CD4-positive, alpha-beta memory T cell (primary cell): ENCODE measurements around the gene CDK5R2. TPM values are rescaled to one million over a fixed set of nuclear protein-coding genes. Genes with fewer than 3 reads are reported as not detected.

Experiments used
- CTCF ChIA-PET: fragments of 350-600 bp; sonication (Branson Sonifier 250); formaldehyde crosslinking; loops from one replicate; lab custom pipeline; 2021; ENCODE audit warnings: inconsistent platforms; ENCODE audit not compliant: partially characterized antibody; lab: Charles Lee
- POLR2A ChIA-PET: fragments of 350-600 bp; sonication (Branson Sonifier 250); formaldehyde crosslinking; loops from one replicate; lab custom pipeline; 2021; ENCODE audit not compliant: partially characterized antibody; lab: Charles Lee
- DNase-seq, 5 donors: peaks; one replicate each; pipeline versions ENCODE4 v3.0.0 to v3.0.0-alpha.2; 2020 to 2022; ENCODE audit warnings: mixed read lengths in 1 of 5
- H3K27ac ChIP-seq: one replicate; pipeline ENCODE4 v1.7.0; 2013; ENCODE audit warnings: low read depth, low read length
- H3K27me3 ChIP-seq: 2 replicates; pipeline ENCODE4 v1.7.0; 2013; ENCODE audit warnings: mild to moderate bottlenecking, low read length, moderate library complexity; ENCODE audit not compliant: insufficient read depth
- H3K36me3 ChIP-seq: 2 replicates; pipeline ENCODE4 v1.7.0; 2013; ENCODE audit warnings: mild to moderate bottlenecking, low read length, moderate library complexity; ENCODE audit not compliant: insufficient read depth
- H3K4me1 ChIP-seq: 2 replicates; pipeline ENCODE4 v1.7.0; 2013; ENCODE audit warnings: mild to moderate bottlenecking, low read length, moderate library complexity; ENCODE audit not compliant: insufficient read depth
- H3K4me3 ChIP-seq, 2 donors: one replicate each; pipeline ENCODE4 v1.7.0; 2013; ENCODE audit warnings: low read length in 2 of 2, mild to moderate bottlenecking in 1 of 2
- H3K9me3 ChIP-seq, 2 donors: one replicate each; pipeline ENCODE4 v1.7.0; 2013; ENCODE audit warnings: low read length in 2 of 2, control low read depth in 1 of 2; ENCODE audit not compliant: control insufficient read depth in 1 of 2
- H3K27ac Mint-ChIP-seq, 7 donors: one replicate each; pipeline ENCODE4 v1.8.0; 2020 to 2021; ENCODE audit warnings: mixed read lengths in 7 of 7, mild to moderate bottlenecking in 6 of 7, inconsistent platforms in 3 of 7, moderate library complexity in 3 of 7
- H3K27me3 Mint-ChIP-seq, 2 donors: one replicate each; pipeline ENCODE4 v1.8.0; 2020 to 2021; ENCODE audit warnings: mixed read lengths in 2 of 2
- H3K36me3 Mint-ChIP-seq, 2 donors: one replicate each; pipeline ENCODE4 v1.8.0; 2020 to 2021; ENCODE audit warnings: mixed read lengths in 2 of 2, inconsistent platforms in 1 of 2, mild to moderate bottlenecking in 1 of 2
- H3K4me1 Mint-ChIP-seq, 4 donors: one replicate each; pipeline ENCODE4 v1.8.0; 2020 to 2021; ENCODE audit warnings: mixed read lengths in 4 of 4, mild to moderate bottlenecking in 1 of 4
- H3K4me3 Mint-ChIP-seq, 8 donors: one replicate each; pipeline ENCODE4 v1.8.0; 2020 to 2021; ENCODE audit warnings: mixed read lengths in 8 of 8, mild to moderate bottlenecking in 7 of 8, moderate library complexity in 6 of 8, inconsistent platforms in 3 of 8
- H3K9me3 Mint-ChIP-seq, 8 donors: one replicate each; pipeline ENCODE4 v1.8.0; 2020 to 2021; ENCODE audit warnings: mixed read lengths in 8 of 8, mild to moderate bottlenecking in 5 of 8, inconsistent platforms in 3 of 8, moderate library complexity in 1 of 8
- intact Hi-C: fragments of 100-400 bp; cut with micrococcal nuclease; formaldehyde crosslinking; loops from one replicate; pipeline ENCODE4 v1.15.1; 2023
- polyA plus RNA-seq, 2 donors: library from polyadenylated mRNA; unstranded; fragments of 300-500 nt; fragmentation: Illumina TruSeq; gene quantifications; one replicate each; pipeline ENCODE4 v1.2.3, GENCODE V29; 2021
- total RNA-seq, 2 experiments: library from RNA; stranded (reverse); gene quantifications; one replicate each; pipeline ENCODE4 v1.2.3, GENCODE V29; 2021

CDK5R2 gene
- not detected for total RNA-seq
- polyA plus RNA-seq, result not detected

GRCh38 chr2:218959141-218959731 lies at the start of gene CDK5R2:
CDK5R2 (plus strand) TSS chr2:218959666; CDS start chr2:218959821, 155 bp downstream.
- H3K4me1 ChIP-seq, result peaks cover 27% of the 10 kb centered on the region
- intact Hi-C loops, result no loop called here
- H3K27me3 ChIP-seq, result peaks cover 42% of the 10 kb centered on the region
- peak; percentile 41 to 61 (median 51) for DNase-seq
- ChIA-PET CTCF (no interaction called here), POLR2A (no interaction called here)
- H3K4me3 ChIP-seq, result no peak within 1 kb of the TSS
- no peak within 1 kb of the TSS for H3K27ac ChIP-seq
- peaks cover 0 to 8% (median 1%) of the 10 kb centered on the region in 8 donors for H3K9me3 Mint-ChIP-seq
- peak within 1 kb of the TSS in 7 of 8 donors; percentile 43 to 78 (median 71) for H3K4me3 Mint-ChIP-seq
- peaks cover 56 to 57% of the 10 kb centered on the region in 2 donors for H3K27me3 Mint-ChIP-seq
- H3K9me3 ChIP-seq, result no peaks in the 10 kb centered on the region
- no peak within 1 kb of the TSS for H3K27ac Mint-ChIP-seq
- peaks cover 8 to 31% (median 19%) of the 10 kb centered on the region in 4 donors for H3K4me1 Mint-ChIP-seq
- no peaks in the 10 kb centered on the region for H3K36me3 Mint-ChIP-seq
- no peaks in the 10 kb centered on the region for H3K36me3 ChIP-seq

- Histone ChIP-seq H3K4me3 (no peak overlapping the region), H3K36me3 (no peaks in the 10 kb centered on the region), H3K9me3 (no peaks in the 10 kb centered on the region), H3K4me1 (peaks cover 12% of the 10 kb centered on the region), H3K27ac (no peak overlapping the region), H3K27me3 (no peaks in the 10 kb centered on the region)
- Mint-ChIP-seq H3K27ac (no peak overlapping the region), H3K9me3 (peaks cover 0 to 5% (median 0%) of the 10 kb centered on the region in 8 donors), H3K27me3 (peaks cover 7 to 10% of the 10 kb centered on the region in 2 donors), H3K4me3 (no peak overlapping the region), H3K4me1 (peaks cover 1 to 22% (median 10%) of the 10 kb centered on the region in 4 donors), H3K36me3 (peaks cover 0 to 2% of the 10 kb centered on the region in 2 donors)
- intact Hi-C loops, result no loop called here
- ChIA-PET POLR2A (interaction anchor here (0.6 kb wide), 1 partner anchor 243 kb away, joined by 4 read pairs; no protein-coding TSS in a partner anchor), CTCF (interaction anchor here (0.8 to 4.4 kb wide), 4 partner anchors 12 to 196 kb away, joined by 3 to 36 read pairs (median 17); no protein-coding TSS in a partner anchor)
- DNase-seq, result no peak
These were observed 48.7 kb upstream of the CDK5R2 start for GRCh38 chr2:218910741-218911140.

DNA sequence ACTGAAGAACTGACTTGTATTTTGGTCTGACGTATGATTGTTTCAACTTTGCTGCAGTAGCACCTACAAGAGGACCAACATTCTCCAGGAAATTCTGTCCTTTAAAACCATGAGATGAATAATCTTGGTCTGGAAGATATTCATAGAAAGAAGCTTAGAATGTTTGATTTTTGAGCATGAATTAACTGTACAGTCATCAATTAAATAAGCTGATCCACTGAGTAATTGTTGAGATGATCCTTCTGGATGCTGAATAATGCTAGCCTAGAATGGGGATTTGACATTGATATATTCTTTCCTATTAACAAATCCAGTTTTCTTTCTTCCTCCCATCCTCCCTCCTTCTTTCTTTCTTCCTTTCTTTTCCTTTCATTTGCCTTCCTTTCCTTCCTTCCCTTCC lies 39.0 kb upstream of the CDK5R2 start:
- ChIA-PET CTCF (no interaction called here), POLR2A (no interaction called here)
- intact Hi-C loops, result no loop called here
- Histone ChIP-seq H3K4me3 (no peak overlapping the region), H3K36me3 (no peaks in the 10 kb centered on the region), H3K4me1 (no peaks in the 10 kb centered on the region), H3K9me3 (no peaks in the 10 kb centered on the region), H3K27ac (no peak overlapping the region), H3K27me3 (no peaks in the 10 kb centered on the region)
- H3K36me3 Mint-ChIP-seq, result peaks cover 0 to 11% of the 10 kb centered on the region in 2 donors
- DNase-seq, result no peak
- H3K27ac Mint-ChIP-seq, result no peak overlapping the region
- H3K4me1 Mint-ChIP-seq, result no peaks in the 10 kb centered on the region
- peaks cover 14 to 33% of the 10 kb centered on the region in 2 donors for H3K27me3 Mint-ChIP-seq
- H3K9me3 Mint-ChIP-seq, result peaks cover 0 to 17% (median 4%) of the 10 kb centered on the region in 8 donors
- no peak overlapping the region for H3K4me3 Mint-ChIP-seq

- Histone ChIP-seq H3K27ac (no peak overlapping the region), H3K36me3 (no peaks in the 10 kb centered on the region), H3K4me1 (no peaks in the 10 kb centered on the region), H3K9me3 (no peaks in the 10 kb centered on the region), H3K4me3 (no peak overlapping the region), H3K27me3 (no peaks in the 10 kb centered on the region)
- peaks cover 0 to 21% (median 4%) of the 10 kb centered on the region in 8 donors for H3K9me3 Mint-ChIP-seq
- intact Hi-C loops, result no loop called here
- no peaks in the 10 kb centered on the region for H3K4me1 Mint-ChIP-seq
- no peak for DNase-seq
- CTCF ChIA-PET, result interaction anchor here (1.4 kb wide), 1 partner anchor 27 kb away, joined by 3 read pairs; no protein-coding TSS in a partner anchor
- H3K27ac Mint-ChIP-seq, result no peak overlapping the region
- H3K27me3 Mint-ChIP-seq, result peaks cover 19 to 32% of the 10 kb centered on the region in 2 donors
- H3K4me3 Mint-ChIP-seq, result no peak overlapping the region
- POLR2A ChIA-PET, result no interaction called here
- peaks cover 0 to 11% of the 10 kb centered on the region in 2 donors for H3K36me3 Mint-ChIP-seq
These were observed 34.7 kb upstream of the CDK5R2 start for GRCh38 chr2:218924757-218925156.

DNA sequence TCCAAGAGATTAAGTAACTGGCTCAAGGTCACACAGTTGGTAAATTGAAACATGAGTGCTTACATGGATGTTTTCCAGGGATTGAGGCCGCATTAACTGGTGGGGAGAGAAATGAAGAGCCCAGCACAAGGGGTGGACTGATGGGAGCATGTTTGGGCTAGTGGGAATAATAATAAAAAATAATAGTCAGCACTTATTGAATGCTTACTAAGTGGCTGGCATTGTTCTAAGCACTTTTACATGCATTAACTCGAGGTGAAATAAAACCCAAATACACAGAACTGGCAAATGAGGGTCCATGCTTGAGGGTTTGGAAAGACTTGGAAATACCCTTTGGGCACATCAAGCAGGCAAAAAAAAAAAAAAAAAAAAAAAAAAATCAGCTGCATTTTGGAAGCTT lies 34.0 kb upstream of the CDK5R2 start:
- CTCF ChIA-PET, result no interaction called here
- Mint-ChIP-seq H3K9me3 (peaks cover 0 to 24% (median 9%) of the 10 kb centered on the region in 8 donors), H3K27me3 (peaks cover 14 to 26% of the 10 kb centered on the region in 2 donors)

DNA sequence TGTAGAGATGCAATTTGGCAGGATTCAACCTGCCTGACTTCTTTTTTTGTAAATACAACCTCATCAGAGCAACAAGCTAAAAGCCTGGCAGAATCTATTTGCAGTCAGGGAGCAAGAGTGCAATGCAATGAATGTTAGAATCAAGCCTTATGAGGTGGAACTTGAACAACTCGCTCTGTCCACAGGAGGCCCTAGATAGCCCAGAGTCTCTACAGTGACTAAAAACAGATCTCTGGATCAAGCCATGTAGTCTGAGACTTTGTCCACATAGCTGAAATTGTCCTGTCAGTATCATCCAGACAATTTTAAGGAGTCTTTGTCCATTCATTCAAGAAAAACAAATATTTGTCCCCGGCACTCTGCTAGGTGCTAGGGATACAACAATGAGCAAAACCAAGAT lies 32.0 kb upstream of the CDK5R2 start:
- no peaks in the 10 kb centered on the region for H3K36me3 ChIP-seq

More for the DNA sequence above, 34.0 kb upstream of the CDK5R2 start:
- no peaks in the 10 kb centered on the region for H3K4me1 ChIP-seq
- no peaks in the 10 kb centered on the region for H3K9me3 ChIP-seq
- Mint-ChIP-seq H3K4me3 (no peak overlapping the region), H3K27ac (no peak overlapping the region), H3K4me1 (no peaks in the 10 kb centered on the region), H3K36me3 (peaks cover 0 to 14% of the 10 kb centered on the region in 2 donors)
- no peaks in the 10 kb centered on the region for H3K27me3 ChIP-seq
- intact Hi-C loops, result no loop called here
- H3K27ac ChIP-seq, result no peak overlapping the region
- no peak for DNase-seq
- POLR2A ChIA-PET, result no interaction called here
- H3K36me3 ChIP-seq, result no peaks in the 10 kb centered on the region
- H3K4me3 ChIP-seq, result no peak overlapping the region

DNA sequence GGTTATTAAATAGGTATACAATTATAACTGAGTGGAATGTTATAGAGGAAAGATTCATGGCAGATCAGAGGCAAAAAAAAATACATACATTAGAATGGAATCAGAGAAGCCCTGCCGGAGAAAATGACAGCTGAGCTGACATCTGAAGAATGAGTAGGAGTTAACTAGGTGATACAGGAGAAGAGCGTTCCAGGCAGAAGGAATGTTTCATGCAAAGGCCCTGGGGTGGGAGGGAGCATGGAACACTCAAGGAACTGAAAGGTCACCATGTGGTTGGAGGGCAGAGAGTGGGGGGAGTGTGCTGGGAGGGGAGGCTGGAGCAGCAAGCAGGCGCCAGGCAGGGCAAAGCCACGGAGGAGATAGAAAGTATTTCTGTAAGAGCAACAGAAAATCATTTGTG lies 31.6 kb upstream of the CDK5R2 start:
- intact Hi-C loops, result no loop called here
- Mint-ChIP-seq H3K27ac (no peak overlapping the region), H3K36me3 (peaks cover 0 to 11% of the 10 kb centered on the region in 2 donors), H3K4me3 (no peak overlapping the region), H3K9me3 (peaks cover 0 to 21% (median 10%) of the 10 kb centered on the region in 8 donors), H3K4me1 (no peaks in the 10 kb centered on the region), H3K27me3 (peaks cover 12 to 20% of the 10 kb centered on the region in 2 donors)
- H3K27ac ChIP-seq, result no peak overlapping the region
- no peaks in the 10 kb centered on the region for H3K36me3 ChIP-seq
- H3K4me1 ChIP-seq, result no peaks in the 10 kb centered on the region
- H3K4me3 ChIP-seq, result no peak overlapping the region
- H3K9me3 ChIP-seq, result no peaks in the 10 kb centered on the region
- H3K27me3 ChIP-seq, result no peaks in the 10 kb centered on the region
- ChIA-PET CTCF (no interaction called here), POLR2A (no interaction called here)
- DNase-seq, result no peak

More for the DNA sequence above, 32.0 kb upstream of the CDK5R2 start:
- Mint-ChIP-seq H3K27me3 (peaks cover 14 to 19% of the 10 kb centered on the region in 2 donors), H3K9me3 (peaks cover 0 to 22% (median 10%) of the 10 kb centered on the region in 8 donors), H3K36me3 (peaks cover 0 to 11% of the 10 kb centered on the region in 2 donors), H3K27ac (no peak overlapping the region), H3K4me1 (no peaks in the 10 kb centered on the region), H3K4me3 (no peak overlapping the region)
- Histone ChIP-seq H3K9me3 (no peaks in the 10 kb centered on the region), H3K27me3 (no peaks in the 10 kb centered on the region), H3K4me3 (no peak overlapping the region), H3K4me1 (no peaks in the 10 kb centered on the region), H3K27ac (no peak overlapping the region)
- ChIA-PET CTCF (interaction anchor here (1.0 kb wide), 1 partner anchor 29 kb away, joined by 3 read pairs; no protein-coding TSS in a partner anchor), POLR2A (no interaction called here)
- intact Hi-C loops, result no loop called here
- no peak for DNase-seq
